RWPE1 (cell line): ENCODE data around the gene ARHGEF28.

Experiments
- CTCF ChIA-PET: fragments of 350-600 bp; sonication (Branson Sonifier 250); formaldehyde crosslinking; extraction: SDS; loops from one replicate; lab custom pipeline; 2021; lab: Yijun Ruan, JAX
- POLR2A ChIA-PET: fragments of 400-600 bp; formaldehyde crosslinking; extraction: SDS; loops from one replicate; lab custom pipeline; 2020; ENCODE audit warnings: antibody characterized with exemption; ENCODE audit not compliant: low non-redundant PET; lab: Yijun Ruan, JAX
- DNase-seq: peaks from one replicate; pipeline ENCODE4 v3.0.0; 2012; ENCODE audit warnings: low spot score
- H3K27ac ChIP-seq: fragments of 450-650 bp; 2 replicates; pipeline ENCODE4 v1.5.1; 2017
- CTCF ChIP-seq: fragments of 450-650 bp; conservative IDR thresholded peaks from 2 replicates; pipeline ENCODE4 v1.5.1; 2017; ENCODE audit warnings: low read depth, mild to moderate bottlenecking

The ARHGEF28 gene

GRCh38 chr5:73835726-73836125 is 209.7 kb downstream of the ARHGEF28 start:
- POLR2A ChIA-PET, result no interaction called here
- no peak for DNase-seq
- TF ChIP-seq CTCF, result no peak
- no peak overlapping the region for H3K27ac ChIP-seq
- CTCF ChIA-PET, result no interaction called here

GRCh38 chr5:73836607-73837006 is 210.6 kb downstream of the ARHGEF28 start:
- TF ChIP-seq CTCF, result no peak
- no peak overlapping the region for H3K27ac ChIP-seq
- ChIA-PET POLR2A (no interaction called here), CTCF (interaction anchor here (0.6 kb wide), 1 partner anchor 30 kb away, joined by 3 read pairs; no protein-coding TSS in a partner anchor)
- DNase-seq, result no peak

- H3K27ac ChIP-seq, result no peak overlapping the region
- ChIA-PET CTCF (no interaction called here), POLR2A (no interaction called here)
- DNase-seq, result no peak
- no peak for TF ChIP-seq CTCF
Measured at GRCh38 chr5:73838901-73839300, 212.9 kb downstream of the ARHGEF28 start.

- TF ChIP-seq CTCF, result no peak
- POLR2A ChIA-PET, result no interaction called here
- CTCF ChIA-PET, result no interaction called here
- H3K27ac ChIP-seq, result no peak overlapping the region
- DNase-seq, result no peak
Measured at GRCh38 chr5:73841641-73842040, 215.6 kb downstream of the ARHGEF28 start.

GRCh38 chr5:73844165-73844564 is 218.2 kb downstream of the ARHGEF28 start:
- no peak for TF ChIP-seq CTCF
- no peak for DNase-seq
- POLR2A ChIA-PET, result no interaction called here
- no peak overlapping the region for H3K27ac ChIP-seq
- CTCF ChIA-PET, result interaction anchor here (0.6 to 0.9 kb wide), 3 partner anchors 29 to 879 kb away, joined by 3 to 5 read pairs (median 3); no protein-coding TSS in a partner anchor

- H3K27ac ChIP-seq, result no peak overlapping the region
- no peak for TF ChIP-seq CTCF
- ChIA-PET POLR2A (no interaction called here), CTCF (no interaction called here)
- DNase-seq, result no peak
Measured at GRCh38 chr5:73851471-73852181, 225.6 kb downstream of the ARHGEF28 start.
